Transverse colon (tissue), 4 donors: ENCODE results near the gene SLC36A3.

ENCODE experiments used
- CTCF ChIP-seq, 5 experiments: fragments of 200-600 bp in 3 of 5; fragments of 450-650 bp in 2 of 5; sonication (generic) in 3 of 5; IDR thresholded peaks; 1 replicate in 2 of 5; 2 replicates in 3 of 5; pipeline ENCODE4 v1.5.1; 2016 to 2017; ENCODE audit warnings: antibody characterized with exemption in 5 of 5, inconsistent platforms in 3 of 5, mild to moderate bottlenecking in 2 of 5, moderate library complexity in 1 of 5
- POLR2A ChIP-seq: fragments of 450-650 bp; IDR thresholded peaks from one replicate; pipeline ENCODE4 v1.6.1; 2016; ENCODE audit warnings: antibody characterized with exemption, mild to moderate bottlenecking, moderate library complexity
- POLR2AphosphoS5 ChIP-seq, 3 donors: sonication (generic); formaldehyde crosslinking; IDR thresholded peaks; one replicate each; pipeline ENCODE4 v1.6.1; 2016; ENCODE audit warnings: antibody characterized with exemption in 3 of 3

DNA sequence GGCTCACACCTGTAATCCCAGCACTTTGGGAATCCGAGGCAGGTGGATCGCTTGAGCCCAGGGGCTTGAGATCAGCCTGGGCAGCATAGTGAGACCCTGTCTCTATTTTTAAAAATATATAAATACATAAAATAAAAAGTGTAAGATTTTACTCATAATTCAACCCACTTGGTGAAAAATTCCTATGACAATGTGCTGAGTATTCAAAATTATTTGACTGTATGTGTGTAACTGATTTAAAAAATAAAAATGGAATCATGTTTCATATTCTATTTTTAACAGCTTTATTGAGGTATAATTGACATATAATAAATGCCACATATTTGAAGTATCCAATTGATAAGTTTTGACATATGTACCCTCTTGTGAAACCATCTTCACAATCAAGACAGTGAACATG, 27.8 kb downstream of the SLC36A3 start:
- TF ChIP-seq CTCF (IDR thresholded peaks at IDR 0.05) (no peak), POLR2AphosphoS5 (IDR thresholded peaks at IDR 0.05) (no peak), POLR2A (no peak)
